GM21737 (cell line): ENCODE data around the gene NEDD4L.

ENCODE experiments used
- ATAC-seq: cut with Tn5 transposase; IDR thresholded peaks from one replicate; pipeline ENCODE4 v1.9.1; 2021; ENCODE audit warnings: mild to moderate bottlenecking, moderate library complexity; ENCODE audit not compliant: unreplicated experiment

NEDD4L gene

GRCh38 chr18:58177896-58178470 is 134.0 kb downstream of the NEDD4L start:
- no peak for ATAC-seq

- no peak for ATAC-seq
Measured at GRCh38 chr18:58178511-58178910, 134.5 kb downstream of the NEDD4L start.

- ATAC-seq, result no peak
Measured at GRCh38 chr18:58180172-58180571, 136.1 kb downstream of the NEDD4L start.

- ATAC-seq, result no peak
Measured at GRCh38 chr18:58180738-58181353, 136.8 kb downstream of the NEDD4L start.

- no peak for ATAC-seq
Measured at GRCh38 chr18:58181988-58182387, 138.0 kb downstream of the NEDD4L start.

GRCh38 chr18:58183226-58183625 is 139.2 kb downstream of the NEDD4L start:
- no peak for ATAC-seq

- no peak for ATAC-seq
Measured at GRCh38 chr18:58186258-58186948, 142.4 kb downstream of the NEDD4L start.

GRCh38 chr18:58187674-58188073 is 143.6 kb downstream of the NEDD4L start:
- no peak for ATAC-seq

- no peak for ATAC-seq
Measured at GRCh38 chr18:58188996-58189395, 145.0 kb downstream of the NEDD4L start.

- no peak for ATAC-seq
Measured at GRCh38 chr18:58190842-58191530, 147.0 kb downstream of the NEDD4L start.

- no peak for ATAC-seq
Measured at GRCh38 chr18:58191626-58192025, 147.6 kb downstream of the NEDD4L start.

- ATAC-seq, result no peak
Measured at GRCh38 chr18:58192519-58192918, 148.5 kb downstream of the NEDD4L start.

- no peak for ATAC-seq
Measured at GRCh38 chr18:58194028-58194427, 150.0 kb downstream of the NEDD4L start.

GRCh38 chr18:58195278-58195765 is 151.3 kb downstream of the NEDD4L start:
- ATAC-seq, result no peak

- ATAC-seq, result no peak
Measured at GRCh38 chr18:58196164-58196563, 152.1 kb downstream of the NEDD4L start.

GRCh38 chr18:58196881-58197872 is 153.2 kb downstream of the NEDD4L start:
- no peak for ATAC-seq

GRCh38 chr18:58201268-58201667 is 157.2 kb downstream of the NEDD4L start:
- ATAC-seq, result no peak

- ATAC-seq, result no peak
Measured at GRCh38 chr18:58201733-58202730, 158.0 kb downstream of the NEDD4L start.

- ATAC-seq, result no peak
Measured at GRCh38 chr18:58204776-58205442, 160.9 kb downstream of the NEDD4L start.
